Stimulated activated naive CD8-positive, alpha-beta T cell treated with anti-CD3 and anti-CD28 coated beads, Interleukin-15, Interleukin-2, amounts not matched to agents 100 ng/mL and 50 ng/mL, for 24 hours (primary cell): ENCODE data around the gene GRID2.

Source experiments
- H3K27ac Mint-ChIP-seq: one replicate; pipeline ENCODE4 v1.8.0; 2021; ENCODE audit warnings: mild to moderate bottlenecking, mixed read lengths
- H3K27me3 Mint-ChIP-seq: one replicate; pipeline ENCODE4 v1.8.0; 2021; ENCODE audit warnings: mixed read lengths
- H3K36me3 Mint-ChIP-seq: one replicate; pipeline ENCODE4 v1.8.0; 2021; ENCODE audit warnings: low read depth, mixed read lengths
- H3K4me1 Mint-ChIP-seq: one replicate; pipeline ENCODE4 v1.8.0; 2021; ENCODE audit warnings: low read depth, mixed read lengths
- H3K4me3 Mint-ChIP-seq: one replicate; pipeline ENCODE4 v1.8.0; 2021; ENCODE audit warnings: mild to moderate bottlenecking, mixed read lengths
- H3K9me3 Mint-ChIP-seq: one replicate; pipeline ENCODE4 v1.8.0; 2021; ENCODE audit warnings: mixed read lengths

GRID2 gene

DNA sequence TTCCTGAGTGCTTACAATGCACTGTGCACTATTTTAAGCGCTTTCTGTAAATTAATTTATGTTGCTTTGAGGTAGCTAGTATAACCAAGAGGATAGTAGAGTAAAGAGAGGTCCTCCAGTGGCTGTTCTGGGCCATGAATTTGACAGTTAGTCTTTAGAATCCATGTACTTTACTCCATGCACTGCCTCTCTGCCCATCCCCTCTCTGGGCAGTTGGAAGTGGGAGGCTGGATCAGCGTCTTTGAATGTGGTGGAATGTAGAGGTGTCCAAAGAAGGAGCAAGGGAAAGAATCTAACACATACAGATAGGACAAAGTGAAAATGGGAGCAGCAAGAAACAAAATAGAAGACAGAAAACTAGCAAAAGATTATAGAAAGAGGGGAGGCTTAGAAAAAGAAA lies 712.6 kb downstream of the GRID2 start:
- Mint-ChIP-seq H3K36me3 (no peaks in the 10 kb centered on the region), H3K27ac (no peak overlapping the region), H3K4me3 (no peak overlapping the region), H3K9me3 (peaks cover 11% of the 10 kb centered on the region), H3K4me1 (no peaks in the 10 kb centered on the region), H3K27me3 (no peaks in the 10 kb centered on the region)

DNA sequence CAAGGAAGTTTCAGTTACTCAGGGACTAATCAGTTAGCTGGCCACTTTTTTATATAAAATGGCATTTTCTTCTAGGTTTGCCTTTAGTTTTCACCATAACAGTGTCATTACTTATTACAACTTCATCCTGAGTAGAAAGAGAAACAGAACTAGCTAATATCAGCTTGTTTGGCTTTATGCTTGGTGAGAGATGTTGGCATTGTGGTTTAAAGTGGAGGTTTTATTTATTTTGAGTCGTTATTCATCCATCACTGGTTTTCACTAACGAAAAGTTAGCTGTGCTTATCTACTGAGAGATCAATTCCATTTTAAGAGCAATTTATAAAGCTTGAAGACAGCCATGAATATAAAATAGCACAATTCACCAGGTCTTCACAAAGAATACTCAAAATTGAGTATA lies 714.5 kb downstream of the GRID2 start:
- Mint-ChIP-seq H3K27ac (no peak overlapping the region), H3K36me3 (no peaks in the 10 kb centered on the region), H3K4me1 (no peaks in the 10 kb centered on the region), H3K4me3 (no peak overlapping the region), H3K27me3 (no peaks in the 10 kb centered on the region), H3K9me3 (peaks cover 11% of the 10 kb centered on the region)

GRCh38 chr4:93018806-93019205 lies 715.0 kb downstream of the GRID2 start:
- no peaks in the 10 kb centered on the region for H3K4me1 Mint-ChIP-seq
- no peaks in the 10 kb centered on the region for H3K27me3 Mint-ChIP-seq
- peaks cover 11% of the 10 kb centered on the region for H3K9me3 Mint-ChIP-seq
- no peak overlapping the region for H3K27ac Mint-ChIP-seq
- no peaks in the 10 kb centered on the region for H3K36me3 Mint-ChIP-seq
- H3K4me3 Mint-ChIP-seq: no peak overlapping the region

DNA sequence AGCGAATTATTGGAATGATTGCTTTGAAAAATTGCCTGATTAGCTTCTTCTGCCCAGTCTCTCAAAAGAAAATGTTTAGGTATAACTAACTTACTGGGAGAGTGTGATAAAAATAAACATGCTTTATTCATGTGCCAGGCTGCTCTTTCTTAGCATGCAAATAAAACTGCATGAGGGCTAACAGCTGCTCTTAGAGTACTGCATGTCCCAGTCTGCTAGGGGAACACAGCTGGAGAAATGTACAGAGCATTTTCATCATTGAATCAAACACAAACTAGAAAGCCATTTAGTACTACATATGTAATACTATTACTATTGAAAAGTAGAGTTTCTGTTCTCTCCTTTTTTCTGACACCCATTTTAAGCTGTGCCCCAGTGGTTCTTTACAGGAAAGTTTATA lies 726.0 kb downstream of the GRID2 start:
- no peak overlapping the region for H3K27ac Mint-ChIP-seq
- H3K4me1 Mint-ChIP-seq: no peaks in the 10 kb centered on the region
- H3K27me3 Mint-ChIP-seq: no peaks in the 10 kb centered on the region
- H3K36me3 Mint-ChIP-seq: no peaks in the 10 kb centered on the region
- peaks cover 20% of the 10 kb centered on the region for H3K9me3 Mint-ChIP-seq
- H3K4me3 Mint-ChIP-seq: no peak overlapping the region

GRCh38 chr4:93030670-93031069 lies 726.9 kb downstream of the GRID2 start:
- H3K4me3 Mint-ChIP-seq: no peak overlapping the region
- H3K9me3 Mint-ChIP-seq: peaks cover 20% of the 10 kb centered on the region
- H3K4me1 Mint-ChIP-seq: no peaks in the 10 kb centered on the region
- H3K27me3 Mint-ChIP-seq: no peaks in the 10 kb centered on the region
- no peak overlapping the region for H3K27ac Mint-ChIP-seq
- no peaks in the 10 kb centered on the region for H3K36me3 Mint-ChIP-seq

GRCh38 chr4:93031431-93032098 lies 727.8 kb downstream of the GRID2 start:
- Mint-ChIP-seq H3K27me3 (no peaks in the 10 kb centered on the region), H3K36me3 (no peaks in the 10 kb centered on the region), H3K4me3 (no peak overlapping the region), H3K4me1 (no peaks in the 10 kb centered on the region), H3K9me3 (peaks cover 20% of the 10 kb centered on the region), H3K27ac (no peak overlapping the region)

DNA sequence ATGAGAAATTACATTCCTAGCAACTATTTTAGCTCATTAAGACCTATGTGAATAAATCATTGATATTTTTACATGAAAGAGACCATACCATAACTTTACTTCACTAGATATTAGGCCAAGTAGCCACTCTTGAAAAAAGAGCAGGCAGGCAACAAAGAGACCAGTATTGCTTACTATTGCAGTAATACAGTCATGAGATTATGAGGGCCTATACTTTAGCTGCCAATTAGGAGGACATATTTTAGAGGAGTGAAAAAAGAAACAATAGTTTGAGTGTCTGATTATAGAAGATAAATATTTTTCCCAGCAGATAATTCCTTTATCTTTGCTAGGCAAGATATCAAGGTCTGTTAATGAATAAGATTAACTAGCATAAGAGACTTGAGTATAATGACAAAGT lies 739.0 kb downstream of the GRID2 start:
- no peak overlapping the region for H3K4me3 Mint-ChIP-seq
- H3K27me3 Mint-ChIP-seq: no peaks in the 10 kb centered on the region
- no peaks in the 10 kb centered on the region for H3K4me1 Mint-ChIP-seq
- peaks cover 10% of the 10 kb centered on the region for H3K9me3 Mint-ChIP-seq
- H3K27ac Mint-ChIP-seq: no peak overlapping the region
- H3K36me3 Mint-ChIP-seq: no peaks in the 10 kb centered on the region

DNA sequence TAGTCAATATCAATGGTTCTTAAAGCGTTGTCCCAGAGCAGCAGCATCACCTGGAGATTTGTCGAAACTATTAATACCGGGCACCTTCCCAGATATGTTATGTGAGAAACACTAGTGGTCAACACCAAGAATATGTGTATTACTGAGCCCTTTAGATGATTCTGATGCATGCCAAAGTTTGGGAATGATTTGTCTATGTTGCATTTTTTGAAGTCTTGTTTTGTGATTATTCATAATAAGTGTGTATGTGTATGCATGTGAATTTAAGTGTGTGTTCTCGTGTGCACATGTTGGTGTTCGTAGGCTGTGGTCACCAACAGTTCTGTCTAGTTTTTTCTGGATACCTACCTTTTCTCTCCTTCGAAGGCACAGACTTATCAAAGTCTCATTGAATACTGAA lies 749.4 kb downstream of the GRID2 start:
- H3K36me3 Mint-ChIP-seq: no peaks in the 10 kb centered on the region
- no peak overlapping the region for H3K27ac Mint-ChIP-seq
- no peaks in the 10 kb centered on the region for H3K27me3 Mint-ChIP-seq
- H3K9me3 Mint-ChIP-seq: no peaks in the 10 kb centered on the region
- H3K4me3 Mint-ChIP-seq: no peak overlapping the region
- H3K4me1 Mint-ChIP-seq: no peaks in the 10 kb centered on the region

DNA sequence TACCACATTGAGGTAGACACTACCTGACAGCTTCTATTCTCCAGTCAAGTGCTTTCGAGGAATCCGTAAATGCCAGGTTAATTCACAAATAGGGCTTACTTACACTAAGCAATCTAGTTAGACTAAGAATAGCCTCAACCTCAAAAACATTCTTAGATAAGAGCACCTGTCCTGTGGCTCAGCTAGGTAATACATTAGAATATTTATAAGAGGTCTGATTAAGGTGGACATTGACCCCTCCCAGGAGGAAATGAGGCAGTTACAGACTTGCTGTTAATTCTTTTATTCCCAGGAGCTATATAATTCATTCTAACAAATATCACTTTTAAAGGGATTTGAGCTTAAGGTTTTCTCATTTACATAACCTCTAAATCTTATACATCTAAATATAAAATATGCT lies 758.1 kb downstream of the GRID2 start:
- Mint-ChIP-seq H3K27ac (no peak overlapping the region), H3K36me3 (no peaks in the 10 kb centered on the region), H3K4me3 (no peak overlapping the region), H3K4me1 (no peaks in the 10 kb centered on the region), H3K27me3 (no peaks in the 10 kb centered on the region), H3K9me3 (peaks cover 5% of the 10 kb centered on the region)

- Mint-ChIP-seq H3K4me1 (no peaks in the 10 kb centered on the region), H3K27me3 (no peaks in the 10 kb centered on the region), H3K36me3 (no peaks in the 10 kb centered on the region), H3K4me3 (no peak overlapping the region), H3K9me3 (peaks cover 5% of the 10 kb centered on the region), H3K27ac (no peak overlapping the region)
These were observed 759.6 kb downstream of the GRID2 start for GRCh38 chr4:93063325-93063724.

- H3K27ac Mint-ChIP-seq: no peak overlapping the region
- no peaks in the 10 kb centered on the region for H3K4me1 Mint-ChIP-seq
- H3K27me3 Mint-ChIP-seq: no peaks in the 10 kb centered on the region
- H3K4me3 Mint-ChIP-seq: no peak overlapping the region
- no peaks in the 10 kb centered on the region for H3K36me3 Mint-ChIP-seq
- H3K9me3 Mint-ChIP-seq: peaks cover 9% of the 10 kb centered on the region
These were observed 762.0 kb downstream of the GRID2 start for GRCh38 chr4:93065790-93066189.

DNA sequence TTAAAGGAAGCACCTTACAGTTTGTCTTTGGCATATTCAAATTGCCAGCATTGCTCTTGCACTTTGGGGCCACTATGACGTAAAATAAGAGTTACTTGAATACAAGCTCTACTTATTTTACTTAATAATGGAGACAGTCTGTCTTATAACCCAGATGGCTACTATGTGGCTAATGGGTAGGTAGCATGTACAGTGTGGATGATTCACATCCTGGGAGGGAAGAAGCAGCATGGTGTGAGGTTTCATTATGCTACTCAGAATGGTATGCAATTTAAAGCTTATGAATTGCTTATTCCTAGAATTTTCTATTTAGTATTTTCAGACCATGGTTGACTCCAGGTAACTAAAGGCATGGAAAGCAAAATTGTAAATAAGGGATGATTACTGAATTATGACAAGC lies 763.0 kb downstream of the GRID2 start:
- Mint-ChIP-seq H3K27ac (no peak overlapping the region), H3K36me3 (no peaks in the 10 kb centered on the region), H3K27me3 (no peaks in the 10 kb centered on the region), H3K9me3 (peaks cover 9% of the 10 kb centered on the region), H3K4me3 (no peak overlapping the region), H3K4me1 (no peaks in the 10 kb centered on the region)

DNA sequence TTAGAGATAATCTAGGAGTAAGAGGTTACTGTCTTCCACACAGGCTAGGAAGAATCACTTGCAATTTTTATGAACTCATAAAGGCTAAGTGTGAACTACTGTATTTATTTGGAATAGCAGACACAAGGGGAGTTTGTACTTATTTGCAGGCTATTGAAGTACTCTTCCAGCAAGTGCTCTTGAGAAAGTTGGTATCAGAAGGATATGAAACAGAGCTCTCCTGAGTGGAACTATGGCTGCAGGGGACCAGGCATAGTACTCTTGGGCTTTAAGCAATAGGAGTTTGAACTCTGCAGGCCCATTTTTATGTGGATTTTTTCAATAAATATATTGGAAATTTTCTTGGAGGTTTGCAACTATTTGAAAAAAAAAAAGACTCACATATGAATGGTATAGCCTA lies 768.5 kb downstream of the GRID2 start:
- peaks cover 4% of the 10 kb centered on the region for H3K9me3 Mint-ChIP-seq
- no peak overlapping the region for H3K27ac Mint-ChIP-seq
- H3K36me3 Mint-ChIP-seq: no peaks in the 10 kb centered on the region
- no peaks in the 10 kb centered on the region for H3K4me1 Mint-ChIP-seq
- no peaks in the 10 kb centered on the region for H3K27me3 Mint-ChIP-seq
- no peak overlapping the region for H3K4me3 Mint-ChIP-seq

DNA sequence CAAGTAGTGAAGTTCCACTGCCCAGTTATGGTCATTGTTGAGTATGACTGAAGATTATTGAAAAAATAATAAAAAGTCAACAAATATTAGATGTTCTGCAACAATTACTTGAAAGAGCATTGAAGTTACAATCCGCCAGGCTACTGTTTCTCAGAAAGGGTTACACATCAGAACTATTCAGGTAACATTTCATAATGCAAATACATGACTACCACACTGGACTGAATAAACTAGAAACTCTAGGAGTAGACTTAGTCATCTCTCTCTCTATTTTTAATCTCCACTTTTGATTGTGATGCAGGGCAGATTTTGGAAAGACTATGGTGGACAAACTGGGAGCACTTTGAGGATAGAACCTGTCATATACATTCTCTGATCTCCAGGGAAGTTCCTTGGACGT lies 776.5 kb downstream of the GRID2 start:
- Mint-ChIP-seq H3K4me1 (no peaks in the 10 kb centered on the region), H3K4me3 (no peak overlapping the region), H3K27me3 (no peaks in the 10 kb centered on the region), H3K9me3 (peaks cover 8% of the 10 kb centered on the region), H3K36me3 (no peaks in the 10 kb centered on the region), H3K27ac (no peak overlapping the region)

- no peaks in the 10 kb centered on the region for H3K27me3 Mint-ChIP-seq
- H3K4me1 Mint-ChIP-seq: no peaks in the 10 kb centered on the region
- H3K36me3 Mint-ChIP-seq: no peaks in the 10 kb centered on the region
- H3K4me3 Mint-ChIP-seq: no peak overlapping the region
- H3K9me3 Mint-ChIP-seq: peaks cover 8% of the 10 kb centered on the region
- H3K27ac Mint-ChIP-seq: no peak overlapping the region
These were observed 781.0 kb downstream of the GRID2 start for GRCh38 chr4:93084599-93085305.

GRCh38 chr4:93086356-93086755 lies 782.6 kb downstream of the GRID2 start:
- H3K4me3 Mint-ChIP-seq: no peak overlapping the region
- no peaks in the 10 kb centered on the region for H3K36me3 Mint-ChIP-seq
- no peaks in the 10 kb centered on the region for H3K4me1 Mint-ChIP-seq
- no peak overlapping the region for H3K27ac Mint-ChIP-seq
- H3K27me3 Mint-ChIP-seq: no peaks in the 10 kb centered on the region
- no peaks in the 10 kb centered on the region for H3K9me3 Mint-ChIP-seq
